HCT116 (cell line): ENCODE data around the gene TIE1. TPM values are rescaled to one million over a fixed set of nuclear protein-coding genes. Genes with fewer than 3 reads are reported as not detected.

Source experiments
- ATAC-seq: fragments of 200-7000 bp; cut with Tn5 transposase; 2 replicates; pipeline ENCODE4 v1.9.1; 2020; ENCODE audit warnings: mild to moderate bottlenecking, moderate library complexity
- BruUV-seq: library from RNA; stranded (reverse); fragments of 400-500 nt; replicated peaks from 2 replicates; lab custom pipeline; 2021; lab: Mats Ljungman, UMichigan
- CTCF ChIA-PET: fragments of 300-600 bp; sonication (Branson Sonifier 250); formaldehyde crosslinking; loops from one replicate; lab custom pipeline; 2021; ENCODE audit warnings: antibody characterized with exemption; lab: Charles Lee
- POLR2A ChIA-PET: fragments of 300-600, 350-600 bp; sonication (Branson Sonifier 250); formaldehyde crosslinking; loops from one replicate; lab custom pipeline; 2021; ENCODE audit warnings: antibody characterized with exemption; lab: Charles Lee
- RAD21 ChIA-PET, 2 experiments: fragments of 300-600 bp; sonication (Branson Sonifier 250); formaldehyde crosslinking; loops; one replicate each; lab custom pipeline; 2023; ENCODE audit warnings: low total read pairs in 2 of 2; ENCODE audit not compliant: uncharacterized antibody in 2 of 2, unreplicated experiment in 2 of 2, low non-redundant PET in 1 of 2; lab: Charles Lee
- DNase-seq: peaks from one replicate; pipeline ENCODE4 v3.0.0-alpha.2; 2010; ENCODE audit warnings: low read depth, low spot score
- H2AFZ ChIP-seq: fragments of 200-600 bp; shearing (Covaris generic), sonication (generic); 2 replicates; pipeline ENCODE4 v1.6.1; 2017; ENCODE audit warnings: low read depth, mixed run types, mixed read lengths, antibody characterized with exemption, low read length; ENCODE audit not compliant: poor library complexity, severe bottlenecking
- H3K27ac ChIP-seq: 2 replicates; pipeline ENCODE4 v1.5.1; 2012; ENCODE audit warnings: low read depth, low read length
- H3K27me3 ChIP-seq: fragments of 200-600 bp; sonication (generic); 2 replicates; pipeline ENCODE4 v1.6.1; 2016; ENCODE audit warnings: mixed run types, low read length, mixed read lengths; ENCODE audit not compliant: insufficient read depth
- H3K36me3 ChIP-seq, 2 experiments: fragments of 200-500 bp in 1 of 2; fragments of 200-600 bp in 1 of 2; sonication (Bioruptor generic) in 1 of 2; sonication (generic) in 1 of 2; 2 replicates each; pipeline versions ENCODE4 v1.5.1 to v1.6.1; 2014 to 2016; ENCODE audit warnings: low read length in 2 of 2, inconsistent platforms in 1 of 2, mixed read lengths in 1 of 2, mixed run types in 1 of 2; ENCODE audit not compliant: insufficient read depth in 2 of 2, control insufficient read depth in 1 of 2
- H3K4me1 ChIP-seq, 2 experiments: fragments of 200-600 bp in 1 of 2; sonication (generic) in 1 of 2; 2 replicates each; pipeline versions ENCODE4 v1.5.1 to v1.6.1; 2012 to 2017; ENCODE audit warnings: low read length in 2 of 2, inconsistent platforms in 1 of 2, mild to moderate bottlenecking in 1 of 2, mixed read lengths in 1 of 2, mixed run types in 1 of 2, moderate library complexity in 1 of 2; ENCODE audit not compliant: insufficient read depth in 2 of 2, control insufficient read depth in 1 of 2
- H3K4me2 ChIP-seq: fragments of 200-600 bp; sonication (generic); 2 replicates; pipeline ENCODE4 v1.6.1; 2017; ENCODE audit warnings: mixed run types, low read length, mixed read lengths
- H3K4me3 ChIP-seq, 2 experiments: fragments of 200-600 bp in 1 of 2; sonication (generic) in 1 of 2; replicated peaks in 1 of 2; 2 replicates each; pipeline ENCODE4 v1.5.1; 2011 to 2016; ENCODE audit warnings: low read length in 2 of 2, control low read depth in 1 of 2, low read depth in 1 of 2, mild to moderate bottlenecking in 1 of 2, mixed read lengths in 1 of 2, mixed run types in 1 of 2
- H3K79me2 ChIP-seq: fragments of 200-600 bp; sonication (generic); 2 replicates; pipeline ENCODE4 v1.6.1; 2017; ENCODE audit warnings: mild to moderate bottlenecking, mixed run types, low read length, moderate library complexity, mixed read lengths; ENCODE audit not compliant: insufficient read depth
- H3K9ac ChIP-seq: fragments of 200-600 bp; sonication (generic); 2 replicates; pipeline ENCODE4 v1.6.1; 2016; ENCODE audit warnings: low read length, mixed read lengths
- H3K9me2 ChIP-seq: fragments of 200-600 bp; sonication (generic), shearing (Covaris generic); 2 replicates; pipeline ENCODE4 v1.6.1; 2017; ENCODE audit warnings: mixed run types, mild to moderate bottlenecking, moderate library complexity; ENCODE audit not compliant: insufficient read depth
- H3K9me3 ChIP-seq, 2 experiments: fragments of 200-500 bp in 1 of 2; fragments of 200-600 bp in 1 of 2; sonication (Bioruptor generic) in 1 of 2; sonication (generic) in 1 of 2; 2 replicates each; pipeline ENCODE4 v1.6.1; 2014 to 2017; ENCODE audit warnings: low read length in 2 of 2, mixed read lengths in 2 of 2, inconsistent platforms in 1 of 2, low read depth in 1 of 2, mild to moderate bottlenecking in 1 of 2, mixed run types in 1 of 2, moderate library complexity in 1 of 2; ENCODE audit not compliant: control insufficient read depth in 1 of 2, insufficient read depth in 1 of 2
- H4K20me1 ChIP-seq: fragments of 200-600 bp; sonication (generic), shearing (Covaris generic); 2 replicates; pipeline ENCODE4 v1.6.1; 2017; ENCODE audit warnings: mixed run types, mild to moderate bottlenecking, moderate library complexity; ENCODE audit not compliant: insufficient read depth
- ATF3 ChIP-seq: IDR thresholded peaks from 2 replicates; pipeline ENCODE4 v1.6.1; 2012
- CEBPB ChIP-seq: IDR thresholded peaks from 2 replicates; pipeline ENCODE4 v1.6.1; 2012; ENCODE audit warnings: low read depth
- EZH2 ChIP-seq: fragments of 200-600 bp; sonication (generic); IDR thresholded peaks from 2 replicates; pipeline ENCODE4 v1.6.1; 2017; ENCODE audit warnings: antibody characterized with exemption, mixed run types
- FOSL1 ChIP-seq: IDR thresholded peaks from 2 replicates; pipeline ENCODE4 v1.6.1; 2012; ENCODE audit warnings: low read depth
- MAX ChIP-seq: IDR thresholded peaks from 2 replicates; pipeline ENCODE4 v1.6.1; 2012
- RAD21 ChIP-seq: IDR thresholded peaks from 2 replicates; pipeline ENCODE4 v1.6.1; 2012; ENCODE audit warnings: low read depth, mild to moderate bottlenecking
- REST ChIP-seq: IDR thresholded peaks from 2 replicates; pipeline ENCODE4 v1.6.1; 2012; ENCODE audit warnings: low read depth
- SP1 ChIP-seq: IDR thresholded peaks from 2 replicates; pipeline ENCODE4 v1.6.1; 2012; ENCODE audit warnings: low read depth
- SRF ChIP-seq: IDR thresholded peaks from 2 replicates; pipeline ENCODE4 v1.6.1; 2012; ENCODE audit warnings: low read depth
- YY1 ChIP-seq: IDR thresholded peaks from 2 replicates; pipeline ENCODE4 v1.6.1; 2011; ENCODE audit warnings: low read length, low read depth, moderate library complexity, mild to moderate bottlenecking; ENCODE audit not compliant: insufficient replicate concordance; ENCODE audit errors: extremely low read depth
- ZNF274 ChIP-seq: fragments of 200-500 bp; sonication (Bioruptor generic); IDR thresholded peaks from 2 replicates; pipeline ENCODE4 v1.6.1; 2014; ENCODE audit warnings: mild to moderate bottlenecking, low read depth, low read length, inconsistent platforms
- intact Hi-C: fragments of 100-400 bp; cut with micrococcal nuclease; formaldehyde crosslinking; loops from 2 replicates; pipeline ENCODE4 v1.10.0; 2022
- total RNA-seq: library from RNA; stranded (reverse); gene quantifications from one replicate; pipeline ENCODE4 v1.2.1, GENCODE V29; 2021; ENCODE audit not compliant: unreplicated experiment

The TIE1 gene
- total RNA-seq, 1 experiment from 2014 or later, result not detected

GRCh38 chr1:43253876-43254275 lies 46.9 kb upstream of the TIE1 start:
- Histone ChIP-seq H4K20me1 (no peaks in the 10 kb centered on the region), H3K9ac (no peak overlapping the region), H3K79me2 (no peaks in the 10 kb centered on the region), H3K9me2 (no peaks in the 10 kb centered on the region), H2AFZ (no peak overlapping the region), H3K9me3 (peaks cover 0 to 6% of the 10 kb centered on the region in 2 experiments; a peak in 2 of 4 replicates), H3K4me2 (no peak overlapping the region), H3K27ac (no peak overlapping the region), H3K27me3 (no peaks in the 10 kb centered on the region), H3K4me3 (no peak overlapping the region), H3K36me3 (no peaks in the 10 kb centered on the region), H3K4me1 (no peaks in the 10 kb centered on the region)
- CTCF ChIA-PET, result interaction anchor here (0.7 kb wide), 1 partner anchor 11 kb away, joined by 4 read pairs; no protein-coding TSS in a partner anchor
- RAD21 ChIA-PET, result no interaction called here
- BruUV-seq, result no TSS peak
- no peak for ATAC-seq
- POLR2A ChIA-PET, result no interaction called here
- intact Hi-C loops, result no loop called here
- no peak for DNase-seq
- no peak for TF ChIP-seq RAD21
- TF ChIP-seq ZNF274, result no peak
- no peak for TF ChIP-seq MAX
- no peak for TF ChIP-seq CEBPB
- no peak for TF ChIP-seq SP1
- no peak for TF ChIP-seq FOSL1
- TF ChIP-seq EZH2, result no peak
- no peak for TF ChIP-seq REST
- TF ChIP-seq SRF, result no peak
- no peak for TF ChIP-seq ATF3
- TF ChIP-seq YY1, result no peak
